Stomach (tissue), 9 donors: ENCODE measurements around the gene BRME1. TPM values are rescaled to one million over a fixed set of nuclear protein-coding genes. Genes with fewer than 3 reads are reported as not detected.

Experiments used
- DNase-seq, 2 donors: peaks; one replicate each; pipeline versions ENCODE4 v3.0.0 to v3.0.0-alpha.2; 2013 to 2019
- H3K27ac ChIP-seq, 5 donors: fragments of 200-600 bp in 4 of 5; sonication (generic) in 4 of 5; one replicate each; pipeline ENCODE4 v1.5.1; 2013 to 2019; ENCODE audit warnings: mild to moderate bottlenecking in 1 of 5, moderate library complexity in 1 of 5
- H3K27me3 ChIP-seq, 3 donors: fragments of 200-600 bp; sonication (generic); one replicate each; pipeline ENCODE4 v1.5.1; 2017 to 2019; ENCODE audit warnings: mixed run types in 1 of 3
- H3K36me3 ChIP-seq, 4 donors: fragments of 200-600 bp; sonication (generic); 1 replicate in 3 of 4; 2 replicates in 1 of 4; pipeline ENCODE4 v1.5.1; 2016 to 2019
- H3K4me1 ChIP-seq, 4 donors: fragments of 200-600 bp; sonication (generic); one replicate each; pipeline ENCODE4 v1.5.1; 2016 to 2019
- H3K4me3 ChIP-seq, 4 donors: fragments of 200-600 bp; sonication (generic) in 3 of 4; one replicate each; pipeline ENCODE4 v1.5.1; 2016 to 2019; ENCODE audit warnings: mild to moderate bottlenecking in 1 of 4
- H3K9me3 ChIP-seq, 4 donors: fragments of 200-600 bp; sonication (generic); one replicate each; pipeline ENCODE4 v1.5.1; 2016 to 2019
- EP300 ChIP-seq: sonication (generic); formaldehyde crosslinking; IDR thresholded peaks from one replicate; pipeline ENCODE4 v1.6.1; 2017; ENCODE audit warnings: antibody characterized with exemption
- POLR2A ChIP-seq, 4 donors: fragments of 450-650 bp; IDR thresholded peaks; one replicate each; pipeline ENCODE4 v1.6.1; 2016; ENCODE audit warnings: antibody characterized with exemption in 4 of 4, control low read depth in 2 of 4, mild to moderate bottlenecking in 1 of 4, moderate library complexity in 1 of 4
- POLR2AphosphoS5 ChIP-seq, 3 donors: sonication (generic); formaldehyde crosslinking; IDR thresholded peaks; one replicate each; pipeline ENCODE4 v1.6.1; 2016; ENCODE audit warnings: antibody characterized with exemption in 3 of 3
- WGBS, 5 donors: extraction: QIAGEN DNeasy Blood & Tissue Kit in 3 of 5; methylation state at CpG; one replicate each; pipeline versions ENCODE4 v1.1.5 to v1.1.7; 2013 to 2018; 5-methylcytosine and 5-hydroxymethylcytosine counted together
- intact Hi-C: fragments of 100-400 bp; cut with DNase I; formaldehyde crosslinking; loops from one replicate; pipeline ENCODE4 v1.15.1; 2023; ENCODE audit warnings: low total_unique reads
- polyA plus RNA-seq, 3 donors: library from polyadenylated mRNA; stranded (reverse); fragments of 200-250 nt; gene quantifications; one replicate each; pipeline ENCODE4 v1.2.3, GENCODE V29; 2013
- total RNA-seq, 5 donors: library from RNA; depleted of rRNA; stranded (reverse); fragments of >200 nt; gene quantifications; one replicate each; pipeline versions ENCODE4 v1.1.0 to v1.2.3, GENCODE V29; 2014 to 2016
- TF ChIP-seq, protein P1 (sequence below), 7 experiments: fragments of 450-650 bp in 4 of 7; fragments of 200-600 bp in 3 of 7; sonication (generic) in 3 of 7; IDR thresholded peaks; one replicate each; pipeline ENCODE4 v1.5.1; 2016 to 2019; ENCODE audit warnings: antibody characterized with exemption in 7 of 7, control low read depth in 2 of 7, mild to moderate bottlenecking in 1 of 7
- donor health status: healthy with polysubstance abuse.
- donor health status: Bipolar disorder and iron deficiency.
- donor health status: healthy.

BRME1 gene
- total and polyA plus RNA-seq, 8 donors: 0.87 to 14.3 (median 2.0) TPM; not detected in 1

DNA sequence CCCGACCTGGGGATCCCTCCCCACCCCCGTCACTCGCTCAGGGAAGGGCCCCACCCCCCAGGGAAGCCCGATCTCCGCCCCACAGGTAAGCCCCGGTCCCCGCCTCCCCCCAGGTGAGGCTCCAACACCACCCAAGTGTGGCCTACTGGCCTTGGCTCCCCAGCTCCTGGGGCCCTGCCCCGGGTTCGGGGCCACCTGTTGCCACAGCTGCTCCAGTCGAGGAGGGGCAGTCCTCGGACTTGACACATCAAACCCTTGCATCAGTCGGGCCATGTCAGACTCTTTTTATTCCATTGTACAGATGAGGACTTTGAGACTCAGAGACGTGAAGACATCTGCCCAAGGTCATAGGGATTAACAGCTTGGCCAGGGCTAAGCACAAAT is 596 bp upstream of the BRME1 start:
- H3K27ac ChIP-seq: peak overlapping the region; percentile 84 to 91 (median 89)
- DNase-seq: peak; percentile 63 to 72
- H3K4me3 ChIP-seq: peak overlapping the region; percentile 70 to 97 (median 78)
- TF ChIP-seq POLR2AphosphoS5 (IDR thresholded peaks at IDR 0.05) (no peak), POLR2A (IDR thresholded peaks at IDR 0.05) (no peak), EP300 (no peak)
- TF ChIP-seq, protein P1, sequence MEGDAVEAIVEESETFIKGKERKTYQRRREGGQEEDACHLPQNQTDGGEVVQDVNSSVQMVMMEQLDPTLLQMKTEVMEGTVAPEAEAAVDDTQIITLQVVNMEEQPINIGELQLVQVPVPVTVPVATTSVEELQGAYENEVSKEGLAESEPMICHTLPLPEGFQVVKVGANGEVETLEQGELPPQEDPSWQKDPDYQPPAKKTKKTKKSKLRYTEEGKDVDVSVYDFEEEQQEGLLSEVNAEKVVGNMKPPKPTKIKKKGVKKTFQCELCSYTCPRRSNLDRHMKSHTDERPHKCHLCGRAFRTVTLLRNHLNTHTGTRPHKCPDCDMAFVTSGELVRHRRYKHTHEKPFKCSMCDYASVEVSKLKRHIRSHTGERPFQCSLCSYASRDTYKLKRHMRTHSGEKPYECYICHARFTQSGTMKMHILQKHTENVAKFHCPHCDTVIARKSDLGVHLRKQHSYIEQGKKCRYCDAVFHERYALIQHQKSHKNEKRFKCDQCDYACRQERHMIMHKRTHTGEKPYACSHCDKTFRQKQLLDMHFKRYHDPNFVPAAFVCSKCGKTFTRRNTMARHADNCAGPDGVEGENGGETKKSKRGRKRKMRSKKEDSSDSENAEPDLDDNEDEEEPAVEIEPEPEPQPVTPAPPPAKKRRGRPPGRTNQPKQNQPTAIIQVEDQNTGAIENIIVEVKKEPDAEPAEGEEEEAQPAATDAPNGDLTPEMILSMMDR (IDR thresholded peaks at IDR 0.05): no peak
- H3K4me1 ChIP-seq: peaks cover 14 to 34% (median 32%) of the 10 kb centered on the region in 4 donors
- no peaks in the 10 kb centered on the region for H3K9me3 ChIP-seq
- H3K27me3 ChIP-seq: no peaks in the 10 kb centered on the region
- intact Hi-C loops: no loop called here
- 0 to 5% (median 1%) methylated on average over 2 to 13 of the region's 13 CpGs for WGBS, 5 donors
- peaks cover 0 to 28% (median 24%) of the 10 kb centered on the region in 4 donors for H3K36me3 ChIP-seq

DNA sequence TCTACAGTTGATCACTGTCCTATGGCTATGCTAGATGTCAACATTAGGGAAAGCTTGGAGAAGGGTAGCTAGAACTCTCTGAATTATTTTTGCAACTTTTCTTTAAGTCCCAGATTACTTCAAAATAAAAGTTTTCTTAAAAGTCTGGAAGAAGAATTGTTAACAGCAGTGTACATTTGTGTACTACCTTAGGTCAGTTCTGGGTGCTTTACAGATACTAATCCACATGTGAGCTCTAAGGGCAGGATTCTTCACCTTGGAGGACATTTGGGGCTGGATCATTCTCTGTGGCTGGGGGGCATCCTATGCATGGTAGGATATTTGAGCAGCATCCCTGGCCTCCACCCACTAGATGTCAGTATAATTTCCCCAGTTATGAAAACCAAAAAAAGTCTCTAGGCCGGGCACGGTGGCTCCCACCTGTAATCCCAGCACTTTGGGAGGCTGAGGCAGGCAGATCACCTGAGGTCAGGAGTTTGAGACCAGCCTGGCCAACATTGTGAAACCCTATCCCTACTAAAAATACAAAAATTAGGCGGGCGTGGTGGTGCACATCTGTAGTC is 2.8 kb downstream of the BRME1 start:
- intact Hi-C loops: no loop called here
- 66 to 87% (median 81%) methylated on average over 4 of the region's 4 CpGs for WGBS, 5 donors

DNA sequence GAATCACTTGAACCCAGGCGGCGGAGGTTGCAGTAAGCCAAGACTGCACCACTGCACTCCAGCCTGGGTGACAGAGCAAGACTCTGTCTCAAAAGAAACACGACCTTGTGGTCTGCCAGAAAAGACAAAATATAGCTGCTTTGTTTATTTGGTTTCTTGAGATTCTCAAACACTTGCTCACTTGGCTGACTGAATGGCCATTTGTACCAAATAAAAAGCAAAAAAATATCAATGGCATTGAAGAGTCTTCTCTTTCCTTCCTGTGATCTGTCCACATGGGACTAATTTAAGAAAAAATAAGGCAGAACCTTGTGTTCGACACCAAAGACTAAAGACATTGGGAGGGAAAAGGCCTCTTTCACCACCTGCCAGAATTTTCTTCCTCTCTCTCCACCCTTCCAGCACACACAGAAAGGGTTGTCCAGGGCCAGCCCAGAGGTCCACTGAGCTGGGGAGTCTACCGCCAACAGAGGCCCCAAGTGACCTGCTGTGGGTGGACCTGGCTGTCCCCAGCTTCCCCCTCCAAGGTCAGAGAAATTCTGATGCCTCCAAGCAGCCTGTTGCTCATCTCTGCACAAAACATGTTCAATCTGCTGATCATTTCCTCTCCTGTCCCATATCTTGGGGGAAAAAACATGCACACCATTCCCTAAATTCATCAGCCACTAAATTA is 5.9 kb downstream of the BRME1 start:
- no peaks in the 10 kb centered on the region for H3K36me3 ChIP-seq
- peaks cover 0 to 3% (median 0%) of the 10 kb centered on the region in 4 donors for H3K4me1 ChIP-seq
- no peaks in the 10 kb centered on the region for H3K27me3 ChIP-seq
- WGBS, 5 donors: 52 to 72% (median 68%) methylated on average over 5 of the region's 5 CpGs
- H3K4me3 ChIP-seq: no peak overlapping the region
- DNase-seq: no peak
- intact Hi-C loops: no loop called here
- no peak for TF ChIP-seq POLR2A (IDR thresholded peaks at IDR 0.05)
- TF ChIP-seq EP300: no peak
- TF ChIP-seq, protein P1 (IDR thresholded peaks at IDR 0.05): no peak
- TF ChIP-seq POLR2AphosphoS5 (IDR thresholded peaks at IDR 0.05): no peak
- H3K9me3 ChIP-seq: no peaks in the 10 kb centered on the region
- no peak overlapping the region for H3K27ac ChIP-seq

More for the DNA sequence above, 2.8 kb downstream of the BRME1 start:
- no peak overlapping the region for H3K4me3 ChIP-seq
- H3K36me3 ChIP-seq: peaks cover 0 to under 1% (median 0%) of the 10 kb centered on the region in 4 donors
- H3K27ac ChIP-seq: no peak overlapping the region
- TF ChIP-seq, protein P1 (IDR thresholded peaks at IDR 0.05): no peak
- TF ChIP-seq POLR2AphosphoS5 (IDR thresholded peaks at IDR 0.05): no peak
- no peak for TF ChIP-seq EP300
- no peak for TF ChIP-seq POLR2A (IDR thresholded peaks at IDR 0.05)
- H3K4me1 ChIP-seq: peaks cover 14 to 26% (median 24%) of the 10 kb centered on the region in 4 donors
- no peak for DNase-seq
- H3K27me3 ChIP-seq: no peaks in the 10 kb centered on the region
- H3K9me3 ChIP-seq: no peaks in the 10 kb centered on the region

DNA sequence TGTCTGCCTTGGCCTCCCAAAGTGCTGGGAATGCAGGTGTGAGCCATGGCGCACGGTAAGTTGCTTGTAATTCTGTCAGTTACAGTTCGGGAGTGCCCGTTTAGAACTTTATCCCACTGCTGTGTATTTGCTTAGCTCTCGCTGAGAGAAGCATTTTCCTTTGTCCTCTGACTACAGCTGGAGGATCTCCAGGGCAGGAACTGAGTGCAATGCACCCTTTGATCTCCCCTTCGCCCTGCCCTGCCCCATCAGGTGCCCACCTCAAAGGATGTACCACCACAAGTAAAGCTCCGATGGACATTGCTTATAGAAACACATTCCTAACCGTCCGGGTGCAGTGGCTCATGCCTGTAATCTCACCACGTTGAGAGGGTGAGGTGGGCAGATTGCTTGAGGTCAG is 6.5 kb downstream of the BRME1 start:
- TF ChIP-seq POLR2A (IDR thresholded peaks at IDR 0.05): no peak
- TF ChIP-seq, protein P1 (IDR thresholded peaks at IDR 0.05): no peak
- no peak for TF ChIP-seq EP300
- no peak for TF ChIP-seq POLR2AphosphoS5 (IDR thresholded peaks at IDR 0.05)
- Histone ChIP-seq H3K27me3 (no peaks in the 10 kb centered on the region), H3K4me1 (peaks cover 0 to 3% (median 0%) of the 10 kb centered on the region in 4 donors), H3K36me3 (no peaks in the 10 kb centered on the region), H3K4me3 (no peak overlapping the region), H3K9me3 (no peaks in the 10 kb centered on the region), H3K27ac (peak overlapping the region in 1 of 5 donors; percentile 22)
- intact Hi-C loops: no loop called here
- 32 to 57% (median 42%) methylated on average over 10 of the region's 10 CpGs for WGBS, 5 donors
- peak in 1 of 2 donors; percentile 72 for DNase-seq
